NCI-H1105 (cell line): Measurements from ENCODE around the gene KDM8.

ENCODE experiments used
- DNase-seq: peaks from one replicate; lab custom pipeline; 2025; lab: John Stamatoyannopoulos, UW

The KDM8 gene

GRCh38 chr16:27269300-27270150 is 66.2 kb downstream of the KDM8 start:
- no peak for DNase-seq

- DNase-seq = no peak
Measured at GRCh38 chr16:27270349-27270748, 67.0 kb downstream of the KDM8 start.
